Measurements from ENCODE around the gene CPSF4.

Gene CPSF4

GRCh38 chr7:99408379-99409191, 30.2 kb upstream of the CPSF4 start, which contains the start of the genes BUD31 and PDAP1 (continued):
- TF ChIP-seq ZNF433 (tag by site-specific recombination; IDR thresholded peaks at IDR 0.05; ENCODE audit: low read depth) (no peak), ZSCAN23 (tag by site-specific recombination; IDR thresholded peaks at IDR 0.05) (peak; percentile 79), ZNF623 (tag by site-specific recombination; IDR thresholded peaks at IDR 0.05) (no peak)

GRCh38 chr7:99409192-99409572, 29.6 kb upstream of the CPSF4 start:
- peaks cover 2% of the 10 kb centered on the region; the same call in 1 of the 2 replicates for H3K4me1 ChIP-seq (ENCODE audit: control insufficient read depth, insufficient read depth, low read length)
- H3K27ac ChIP-seq (ENCODE audit: extremely low read depth, low read depth, low read length), result peak overlapping the region; percentile 96
- TF ChIP-seq PRDM10 (tag by site-specific recombination; IDR thresholded peaks at IDR 0.05), result peak; percentile 4; the same call in 1 of the 2 replicates
- no peak for TF ChIP-seq ZSCAN23 (tag by site-specific recombination; IDR thresholded peaks at IDR 0.05)
- peak; percentile 47; the same call in 1 of the 2 replicates for TF ChIP-seq EGR2 (tag by site-specific recombination; IDR thresholded peaks at IDR 0.05; ENCODE audit: low read depth)
- 0 out of 2 replicates have a peak, but pooled peaks have one; percentile 41 for TF ChIP-seq ZBTB17 (tag by site-specific recombination; IDR thresholded peaks at IDR 0.05)
- no peak for TF ChIP-seq ZBTB11 (tag by site-specific recombination; conservative IDR thresholded peaks at IDR 0.05; ENCODE audit: low read depth)
- TF ChIP-seq INSM2 (tag by site-specific recombination; IDR thresholded peaks at IDR 0.05), result no peak
- TF ChIP-seq WT1 (tag by site-specific recombination; IDR thresholded peaks at IDR 0.05), result 0 out of 2 replicates have a peak, but pooled peaks have one; percentile 13
- TF ChIP-seq ZFHX2 (tag by site-specific recombination; conservative IDR thresholded peaks at IDR 0.05), result peak; percentile 54
- TF ChIP-seq ZBTB1 (tag by site-specific recombination; IDR thresholded peaks at IDR 0.05), result 0 out of 2 replicates have a peak, but pooled peaks have one; percentile 26
- 0 out of 2 replicates have a peak, but pooled peaks have one; percentile 12 for TF ChIP-seq GFI1B (tag by site-specific recombination; IDR thresholded peaks at IDR 0.05)
- TF ChIP-seq ZBTB7A (tag by site-specific recombination; IDR thresholded peaks at IDR 0.05; ENCODE audit: low read depth), result 0 out of 2 replicates have a peak, but pooled peaks have one; percentile 44
- POLR2A ChIA-PET, result interaction anchor here (0.6 to 3.3 kb wide), 16 partner anchors 8 to 660 kb away, joined by 3 to 36 read pairs (median 6); partner anchors contain the start of genes ARPC1A, ARPC1B, CPSF4 and PTCD1
- H3K36me3 ChIP-seq (ENCODE audit: control insufficient read depth in 2 of 2, insufficient read depth in 1 of 2, low read length in 2 of 2), result peaks cover 37 to 52% of the 10 kb centered on the region in 2 experiments
- CTCF ChIA-PET, result no interaction called here
- H3K4me3 ChIP-seq (ENCODE audit: low read depth, low read length), result peak overlapping the region; percentile 92
- H3K9me3 ChIP-seq (ENCODE audit: control insufficient read depth, insufficient read depth, low read depth, low read length), result no peaks in the 10 kb centered on the region
